Dendritic cell treated with granulocyte-macrophage colony-stimulating factor and Interleukin-4, amounts not matched to agents 40 ng/mL and 50 ng/mL, for 4 days (primary cell): Measurements from ENCODE around the gene FAM184A.
A peak's percentile ranks its signal among the peaks of the same experiment; 100 is the strongest.

Experiments used
- H3K27ac Mint-ChIP-seq: one replicate; pipeline ENCODE4 v1.8.0; 2022; ENCODE audit warnings: mild to moderate bottlenecking, mixed read lengths
- H3K27me3 Mint-ChIP-seq: one replicate; pipeline ENCODE4 v1.8.0; 2022; ENCODE audit warnings: mild to moderate bottlenecking, mixed read lengths
- H3K36me3 Mint-ChIP-seq: one replicate; pipeline ENCODE4 v1.8.0; 2022; ENCODE audit warnings: low read depth, mixed read lengths
- H3K4me1 Mint-ChIP-seq: one replicate; pipeline ENCODE4 v1.8.0; 2022; ENCODE audit warnings: low read depth, mixed read lengths
- H3K4me3 Mint-ChIP-seq: one replicate; pipeline ENCODE4 v1.8.0; 2022; ENCODE audit warnings: mild to moderate bottlenecking, moderate library complexity, mixed read lengths
- H3K9me3 Mint-ChIP-seq: one replicate; pipeline ENCODE4 v1.8.0; 2022; ENCODE audit warnings: mixed read lengths
- intact Hi-C: fragments of 100-400 bp; cut with micrococcal nuclease; formaldehyde crosslinking; loops from one replicate; pipeline ENCODE4 v1.15.0; 2022

FAM184A gene

DNA sequence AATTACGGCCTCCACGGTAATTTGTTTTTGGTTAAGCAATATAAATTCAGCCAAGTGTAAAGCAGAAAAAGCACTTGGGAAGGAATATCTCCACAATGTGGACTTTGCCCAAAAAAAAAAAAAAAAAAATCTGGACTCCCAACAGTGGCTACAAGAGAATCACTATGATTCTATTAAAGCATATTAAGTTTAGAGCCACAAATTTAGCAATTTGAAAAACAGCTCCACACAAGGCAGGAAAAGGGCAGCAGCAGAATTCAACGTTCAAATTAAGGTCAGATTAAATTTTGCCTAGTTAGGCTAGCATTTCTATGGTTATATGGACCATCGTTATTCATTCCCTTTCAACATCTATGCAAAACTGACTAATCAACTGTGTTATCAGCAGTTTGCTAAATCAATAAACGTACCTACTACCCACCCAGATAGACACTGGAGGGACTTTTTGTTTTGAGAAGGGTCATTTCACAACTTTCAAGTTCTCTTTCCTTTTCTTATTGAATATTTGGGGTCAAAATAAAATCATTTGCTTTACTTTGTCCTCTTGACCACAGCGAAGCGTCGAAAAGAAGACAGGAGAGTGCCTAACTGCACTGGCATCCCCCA is 144.5 kb downstream of the FAM184A start:
- H3K4me1 Mint-ChIP-seq: peaks cover 31% of the 10 kb centered on the region
- H3K27ac Mint-ChIP-seq: peak overlapping the region; percentile 95
- intact Hi-C loops: loop anchor here (2.0 to 10.0 kb wide), 2 partner anchors 141 to 283 kb away; partner anchors contain the start of genes CEP85L and FAM184A
- no peaks in the 10 kb centered on the region for H3K27me3 Mint-ChIP-seq
- H3K36me3 Mint-ChIP-seq: peaks cover 32% of the 10 kb centered on the region
- H3K9me3 Mint-ChIP-seq: peaks cover 14% of the 10 kb centered on the region
- peak overlapping the region; percentile 89 for H3K4me3 Mint-ChIP-seq

DNA sequence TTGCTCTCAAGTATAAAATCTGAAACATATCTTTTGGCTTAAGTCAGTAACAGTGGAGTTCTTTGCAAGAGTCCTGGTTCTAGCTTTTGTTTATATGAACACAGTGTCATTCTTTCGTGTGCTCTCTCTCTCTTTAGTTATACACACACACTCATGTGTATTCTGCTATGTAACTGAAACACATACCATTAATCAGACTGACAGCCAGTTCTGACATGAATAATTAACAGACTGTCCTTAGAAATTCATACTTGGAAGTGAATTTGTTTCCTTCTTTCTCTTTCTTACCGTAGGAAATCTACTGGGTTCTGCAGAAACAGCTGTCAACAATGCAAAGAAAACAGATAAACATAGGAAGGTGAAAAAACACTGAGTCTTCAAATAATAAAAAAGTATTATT is 146.0 kb downstream of the FAM184A start:
- Mint-ChIP-seq H3K27ac (no peak overlapping the region), H3K9me3 (peaks cover 13% of the 10 kb centered on the region), H3K27me3 (no peaks in the 10 kb centered on the region), H3K36me3 (peaks cover 47% of the 10 kb centered on the region), H3K4me1 (peaks cover 31% of the 10 kb centered on the region), H3K4me3 (no peak overlapping the region)
- intact Hi-C loops: loop anchor here (10.0 kb wide), 1 partner anchor 142 kb away; the partner anchor contains the start of gene FAM184A

GRCh38 chr6:118931436-118931835 is 147.0 kb downstream of the FAM184A start:
- Mint-ChIP-seq H3K36me3 (peaks cover 43% of the 10 kb centered on the region), H3K4me3 (no peak overlapping the region), H3K9me3 (peaks cover 4% of the 10 kb centered on the region), H3K4me1 (peaks cover 22% of the 10 kb centered on the region), H3K27me3 (no peaks in the 10 kb centered on the region), H3K27ac (no peak overlapping the region)
- intact Hi-C loops: loop anchor here (10.0 kb wide), 1 partner anchor 143 kb away; the partner anchor contains the start of gene FAM184A

DNA sequence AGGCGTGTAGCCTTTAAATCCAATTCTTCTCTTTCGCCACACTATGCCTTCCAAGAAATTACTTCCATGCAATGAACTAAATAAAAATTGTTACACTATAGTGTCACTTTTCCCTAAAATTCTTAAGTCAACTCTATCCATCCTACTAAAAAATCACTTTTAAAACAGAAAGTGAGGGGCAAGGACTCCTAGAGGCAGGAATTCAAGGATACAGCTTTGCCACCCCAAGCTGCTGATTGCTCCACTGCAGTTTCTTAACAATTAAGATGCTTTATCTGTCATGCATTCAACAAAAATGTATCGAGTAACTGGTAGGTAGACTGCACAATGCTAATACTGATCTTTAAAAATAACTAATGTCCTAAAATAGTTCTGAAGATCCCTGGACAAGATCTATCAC is 147.8 kb downstream of the FAM184A start:
- intact Hi-C loops: loop anchor here (10.0 kb wide), 1 partner anchor 144 kb away; the partner anchor contains the start of gene FAM184A
- Mint-ChIP-seq H3K4me1 (peaks cover 19% of the 10 kb centered on the region), H3K27me3 (no peaks in the 10 kb centered on the region), H3K4me3 (no peak overlapping the region), H3K27ac (no peak overlapping the region), H3K36me3 (peaks cover 47% of the 10 kb centered on the region), H3K9me3 (no peaks in the 10 kb centered on the region)

- Mint-ChIP-seq H3K27ac (no peak overlapping the region), H3K9me3 (no peaks in the 10 kb centered on the region), H3K36me3 (peaks cover 82% of the 10 kb centered on the region), H3K27me3 (no peaks in the 10 kb centered on the region), H3K4me1 (peaks cover 4% of the 10 kb centered on the region), H3K4me3 (no peak overlapping the region)
- intact Hi-C loops: no loop called here
These were observed 155.4 kb downstream of the FAM184A start for GRCh38 chr6:118923035-118923434.

DNA sequence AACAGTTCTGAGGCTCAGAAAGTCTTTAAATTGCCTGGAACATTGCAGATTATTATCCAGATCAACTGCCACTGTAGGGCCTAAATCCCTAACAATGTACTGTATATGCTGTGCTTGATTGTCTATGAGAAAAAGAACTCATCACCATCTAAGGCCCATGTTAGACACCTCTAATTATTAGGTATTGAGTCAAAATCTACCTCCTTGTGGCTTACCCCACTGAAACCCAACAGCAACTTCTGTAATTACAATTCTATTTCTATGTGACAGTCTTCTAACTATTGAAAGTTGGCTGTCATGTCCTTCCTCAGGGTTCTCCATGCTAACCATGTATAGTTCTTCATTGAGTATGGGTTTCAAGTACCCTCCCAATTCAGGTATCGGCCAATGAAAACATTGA is 157.4 kb downstream of the FAM184A start:
- no peaks in the 10 kb centered on the region for H3K27me3 Mint-ChIP-seq
- H3K4me1 Mint-ChIP-seq: peaks cover 3% of the 10 kb centered on the region
- H3K9me3 Mint-ChIP-seq: no peaks in the 10 kb centered on the region
- intact Hi-C loops: no loop called here
- H3K27ac Mint-ChIP-seq: no peak overlapping the region
- H3K4me3 Mint-ChIP-seq: no peak overlapping the region
- peaks cover 82% of the 10 kb centered on the region for H3K36me3 Mint-ChIP-seq

GRCh38 chr6:118918329-118918725 is 160.1 kb downstream of the FAM184A start:
- Mint-ChIP-seq H3K4me3 (no peak overlapping the region), H3K27ac (no peak overlapping the region), H3K4me1 (no peaks in the 10 kb centered on the region), H3K27me3 (no peaks in the 10 kb centered on the region), H3K9me3 (no peaks in the 10 kb centered on the region), H3K36me3 (peaks cover 87% of the 10 kb centered on the region)
- intact Hi-C loops: no loop called here

DNA sequence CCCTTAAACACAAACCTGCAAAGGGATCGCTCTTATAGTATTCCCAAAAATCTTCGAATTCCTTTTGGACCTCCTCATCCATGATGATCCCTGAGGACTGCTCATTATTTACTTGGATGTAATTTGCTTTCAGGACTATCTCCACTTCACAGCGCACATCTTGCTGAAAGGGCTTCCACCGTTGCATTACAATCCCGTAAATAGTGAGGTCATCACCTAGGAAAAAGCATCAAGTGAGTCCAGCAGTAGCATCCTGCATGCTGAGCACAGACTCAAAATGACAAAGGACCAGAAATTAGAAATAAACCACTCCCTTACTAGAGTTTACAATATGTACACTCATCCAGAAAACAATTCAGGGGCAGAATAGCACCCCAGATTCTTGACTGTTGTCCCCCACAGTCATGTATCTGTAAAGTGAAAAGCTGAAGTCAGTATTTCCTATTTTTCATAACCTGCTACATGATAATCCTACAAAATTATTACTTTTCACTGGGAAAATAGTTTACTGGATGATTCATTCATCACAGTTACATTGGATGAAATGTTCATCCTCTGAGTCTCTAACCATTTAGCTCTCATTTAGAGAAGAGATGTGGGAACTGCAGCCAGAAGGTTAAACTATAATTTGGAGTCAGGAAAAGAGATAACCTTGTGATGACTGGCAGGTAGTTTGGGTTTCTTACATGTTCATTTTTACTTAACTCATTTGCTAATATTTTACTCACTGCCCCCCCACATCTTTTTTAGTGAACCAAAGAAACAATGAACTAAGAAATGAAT is 160.7 kb downstream of the FAM184A start:
- H3K27ac Mint-ChIP-seq: no peak overlapping the region
- peaks cover 87% of the 10 kb centered on the region for H3K36me3 Mint-ChIP-seq
- H3K27me3 Mint-ChIP-seq: no peaks in the 10 kb centered on the region
- H3K4me3 Mint-ChIP-seq: no peak overlapping the region
- no peaks in the 10 kb centered on the region for H3K9me3 Mint-ChIP-seq
- no peaks in the 10 kb centered on the region for H3K4me1 Mint-ChIP-seq
- intact Hi-C loops: no loop called here

- Mint-ChIP-seq H3K4me3 (no peak overlapping the region), H3K27me3 (no peaks in the 10 kb centered on the region), H3K36me3 (peaks cover 76% of the 10 kb centered on the region), H3K9me3 (no peaks in the 10 kb centered on the region), H3K4me1 (no peaks in the 10 kb centered on the region), H3K27ac (peak overlapping the region; percentile 26)
- intact Hi-C loops: no loop called here
These were observed 163.9 kb downstream of the FAM184A start for GRCh38 chr6:118914598-118914997.

- peaks cover 71% of the 10 kb centered on the region for H3K36me3 Mint-ChIP-seq
- H3K4me3 Mint-ChIP-seq: no peak overlapping the region
- no peaks in the 10 kb centered on the region for H3K27me3 Mint-ChIP-seq
- intact Hi-C loops: no loop called here
- no peak overlapping the region for H3K27ac Mint-ChIP-seq
- H3K9me3 Mint-ChIP-seq: no peaks in the 10 kb centered on the region
- H3K4me1 Mint-ChIP-seq: no peaks in the 10 kb centered on the region
These were observed 165.3 kb downstream of the FAM184A start for GRCh38 chr6:118913161-118913560.

GRCh38 chr6:118912646-118913045 is 165.8 kb downstream of the FAM184A start:
- peaks cover 66% of the 10 kb centered on the region for H3K36me3 Mint-ChIP-seq
- no peak overlapping the region for H3K4me3 Mint-ChIP-seq
- H3K9me3 Mint-ChIP-seq: no peaks in the 10 kb centered on the region
- H3K4me1 Mint-ChIP-seq: no peaks in the 10 kb centered on the region
- intact Hi-C loops: no loop called here
- H3K27me3 Mint-ChIP-seq: no peaks in the 10 kb centered on the region
- no peak overlapping the region for H3K27ac Mint-ChIP-seq
